ENCODE data around the gene PTPRU. TPM values are rescaled to one million over a fixed set of nuclear protein-coding genes. Genes with fewer than 3 reads are reported as not detected.
"Not testable (repeated sequence)": the region's sequence is repeated elsewhere in the genome, so short reads cannot be mapped to it uniquely, and the experiment has no call there.

The PTPRU gene
- total RNA-seq, 1 experiment from 2014 or later, result 8.9 TPM

GRCh38 chr1:29311352-29312030 lies 75.2 kb downstream of the PTPRU start:
- DNase-seq (ENCODE audit: extremely low read depth, low read depth), result no peak

GRCh38 chr1:29312469-29313461 lies 76.4 kb downstream of the PTPRU start:
- no peak for DNase-seq (ENCODE audit: extremely low read depth, low read depth)

GRCh38 chr1:29314685-29315084 lies 78.4 kb downstream of the PTPRU start:
- DNase-seq (ENCODE audit: extremely low read depth, low read depth), result not testable (repeated sequence)

- no peak for DNase-seq (ENCODE audit: extremely low read depth, low read depth)
Observed at GRCh38 chr1:29315262-29315661, 78.9 kb downstream of the PTPRU start.

- no peak for DNase-seq (ENCODE audit: extremely low read depth, low read depth)
Observed at GRCh38 chr1:29315876-29316275, 79.6 kb downstream of the PTPRU start.

GRCh38 chr1:29317063-29317915 lies 81.0 kb downstream of the PTPRU start:
- DNase-seq (ENCODE audit: extremely low read depth, low read depth), result no peak

GRCh38 chr1:29317916-29318530 lies 81.7 kb downstream of the PTPRU start:
- DNase-seq (ENCODE audit: extremely low read depth, low read depth), result no peak

GRCh38 chr1:29318724-29319123 lies 82.4 kb downstream of the PTPRU start:
- DNase-seq (ENCODE audit: extremely low read depth, low read depth), result no peak

- DNase-seq (ENCODE audit: extremely low read depth, low read depth), result no peak
Observed at GRCh38 chr1:29319300-29320110, 83.2 kb downstream of the PTPRU start.

- no peak for DNase-seq (ENCODE audit: extremely low read depth, low read depth)
Observed at GRCh38 chr1:29320156-29320940, 84.0 kb downstream of the PTPRU start.

GRCh38 chr1:29321176-29321575 lies 84.9 kb downstream of the PTPRU start:
- DNase-seq (ENCODE audit: extremely low read depth, low read depth), result no peak

- no peak for DNase-seq (ENCODE audit: extremely low read depth, low read depth)
Observed at GRCh38 chr1:29322147-29322694, 85.9 kb downstream of the PTPRU start.

GRCh38 chr1:29322861-29323585 lies 86.7 kb downstream of the PTPRU start:
- DNase-seq (ENCODE audit: extremely low read depth, low read depth), result no peak

- no peak for DNase-seq (ENCODE audit: extremely low read depth, low read depth)
Observed at GRCh38 chr1:29323636-29324035, 87.3 kb downstream of the PTPRU start.

- DNase-seq (ENCODE audit: extremely low read depth, low read depth), result no peak
Observed at GRCh38 chr1:29324202-29324601, 87.9 kb downstream of the PTPRU start.

GRCh38 chr1:29324771-29325351 lies 88.5 kb downstream of the PTPRU start:
- DNase-seq (ENCODE audit: extremely low read depth, low read depth), result no peak

- DNase-seq (ENCODE audit: extremely low read depth, low read depth), result no peak
Observed at GRCh38 chr1:29325675-29326074, 89.4 kb downstream of the PTPRU start.
